OCI-LY1 (cell line): ENCODE data around the gene GLIPR2.

Source experiments
- CTCF ChIP-seq: fragments of 200-600 bp; sonication (generic), shearing (Covaris generic); IDR thresholded peaks from 2 replicates; pipeline ENCODE4 v1.5.1; 2017; ENCODE audit warnings: mild to moderate bottlenecking, antibody characterized with exemption, low read length, moderate library complexity, mixed read lengths
- EZH2 ChIP-seq: fragments of 200-600 bp; sonication (generic), shearing (Covaris generic); IDR thresholded peaks from 2 replicates; pipeline ENCODE4 v1.8.0; 2017; ENCODE audit warnings: borderline replicate concordance, mixed run types, mild to moderate bottlenecking, antibody characterized with exemption, low read length, moderate library complexity, mixed read lengths

GRCh38 chr9:36141288-36141687 is 4.8 kb downstream of the GLIPR2 start:
- TF ChIP-seq CTCF (no peak), EZH2 (no peak)
